OCI-LY7 (cell line): Measurements from ENCODE around the gene ZPBP2. TPM values are rescaled to one million over a fixed set of nuclear protein-coding genes. Genes with fewer than 3 reads are reported as not detected.
"Not testable (repeated sequence)": the region's sequence is repeated elsewhere in the genome, so short reads cannot be mapped to it uniquely, and the experiment has no call there.

Experiments
- BruUV-seq: library from RNA; stranded (reverse); fragments of 400-500 nt; replicated peaks from 2 replicates; lab custom pipeline; 2021; lab: Mats Ljungman, UMichigan
- CTCF ChIA-PET: fragments of 300-600 bp; sonication (Branson Sonifier 250); formaldehyde crosslinking; loops from one replicate; lab custom pipeline; 2022; ENCODE audit warnings: antibody characterized with exemption; ENCODE audit not compliant: unreplicated experiment; lab: Charles Lee
- POLR2A ChIA-PET: fragments of 300-600 bp; sonication (Branson Sonifier 250); formaldehyde crosslinking; loops from one replicate; lab custom pipeline; 2022; ENCODE audit warnings: antibody characterized with exemption; lab: Charles Lee
- DNase-seq: peaks from one replicate; pipeline ENCODE4 v3.0.0-alpha.2; 2015; ENCODE audit warnings: low spot score
- H2AFZ ChIP-seq: fragments of 200-600 bp; sonication (generic), shearing (Covaris generic); 2 replicates; pipeline ENCODE4 v1.6.1; 2014; ENCODE audit warnings: mild to moderate bottlenecking, antibody characterized with exemption, low read length, moderate library complexity
- H3K27ac ChIP-seq: fragments of 200-600 bp; sonication (generic); 2 replicates; pipeline ENCODE4 v1.5.1; 2014; ENCODE audit warnings: mixed run types, low read depth, mild to moderate bottlenecking, moderate library complexity, low read length, inconsistent platforms; ENCODE audit not compliant: poor library complexity, severe bottlenecking
- H3K36me3 ChIP-seq: fragments of 200-600 bp; sonication (generic); 2 replicates; pipeline ENCODE4 v1.6.1; 2014; ENCODE audit warnings: mild to moderate bottlenecking, antibody characterized with exemption, low read length, moderate library complexity, mixed read lengths; ENCODE audit not compliant: insufficient read depth
- H3K4me1 ChIP-seq: fragments of 200-600 bp; sonication (generic); 2 replicates; pipeline ENCODE4 v1.5.1; 2014; ENCODE audit warnings: mild to moderate bottlenecking, low read length; ENCODE audit not compliant: insufficient read depth, poor library complexity, severe bottlenecking
- H3K4me2 ChIP-seq: fragments of 200-600 bp; sonication (generic); 2 replicates; pipeline ENCODE4 v1.6.1; 2014; ENCODE audit warnings: mild to moderate bottlenecking, low read length
- H3K4me3 ChIP-seq: fragments of 200-600 bp; sonication (generic); 2 replicates; pipeline ENCODE4 v1.5.1; 2014; ENCODE audit warnings: mild to moderate bottlenecking, low read depth, low read length; ENCODE audit not compliant: poor library complexity, severe bottlenecking
- H3K79me2 ChIP-seq: fragments of 200-600 bp; sonication (generic); 2 replicates; pipeline ENCODE4 v1.6.1; 2016; ENCODE audit warnings: low read depth, mild to moderate bottlenecking, low read length, moderate library complexity, mixed read lengths; ENCODE audit not compliant: insufficient read depth
- H3K9me2 ChIP-seq: fragments of 200-600 bp; sonication (generic); 2 replicates; pipeline ENCODE4 v1.6.1; 2016; ENCODE audit warnings: mild to moderate bottlenecking, low read length, mixed read lengths; ENCODE audit not compliant: insufficient read depth
- H3K9me3 ChIP-seq: fragments of 200-600 bp; sonication (generic); 2 replicates; pipeline ENCODE4 v1.6.1; 2014; ENCODE audit warnings: mild to moderate bottlenecking, mixed run types, low read length, mixed read lengths
- H4K20me1 ChIP-seq: fragments of 200-600 bp; sonication (generic); 2 replicates; pipeline ENCODE4 v1.6.1; 2014; ENCODE audit warnings: mild to moderate bottlenecking, antibody characterized with exemption, low read length, moderate library complexity, mixed read lengths; ENCODE audit not compliant: insufficient read depth
- EZH2phosphoT487 ChIP-seq: fragments of 200-600 bp; sonication (generic); IDR thresholded peaks from 2 replicates; pipeline ENCODE4 v1.6.1; 2018; ENCODE audit warnings: low read depth, borderline replicate concordance, mild to moderate bottlenecking, mixed run types, antibody characterized with exemption, low read length, moderate library complexity, mixed read lengths
- intact Hi-C: fragments of 100-400 bp; cut with micrococcal nuclease; formaldehyde crosslinking; loops from one replicate; pipeline ENCODE4 v1.10.0; 2022; ENCODE audit not compliant: unreplicated experiment
- total RNA-seq, 2 experiments: library from RNA; depleted of rRNA in 1 of 2; stranded (reverse); fragments of >200 nt in 1 of 2; shearing (Covaris generic) in 1 of 2; gene quantifications; 2 replicates each; pipeline ENCODE4 v1.2.3, GENCODE V29; 2014 to 2022
- TF ChIP-seq, protein P1 (sequence below): fragments of 200-600 bp; sonication (generic); conservative IDR thresholded peaks from 2 replicates; pipeline ENCODE4 v1.5.1; 2014; ENCODE audit warnings: mild to moderate bottlenecking, antibody characterized with exemption, low read length, moderate library complexity, mixed read lengths

ZPBP2 gene
- total RNA-seq, 2 experiments from 2014 or later, result not detected

DNA sequence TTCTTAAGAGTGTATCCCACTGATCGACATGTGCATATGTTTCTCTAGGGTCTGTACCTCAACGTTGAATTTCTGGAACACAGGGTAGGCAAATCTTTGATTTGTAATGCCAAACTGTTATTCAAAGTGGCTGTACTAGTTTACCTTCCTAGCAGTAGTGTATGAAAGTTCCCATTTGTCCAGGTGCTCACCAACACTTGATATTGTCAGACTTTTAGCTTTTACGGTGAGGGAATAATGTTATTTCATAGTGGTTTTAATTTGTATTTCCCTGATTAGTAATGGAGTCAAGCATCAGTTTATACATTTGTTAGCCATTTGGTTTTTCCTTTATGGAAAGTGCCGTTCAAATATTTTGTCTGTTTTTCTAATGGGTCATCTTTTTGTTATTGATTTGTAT, 30.1 kb downstream of the ZPBP2 start:
- intact Hi-C loops, result no loop called here
- Histone ChIP-seq H3K9me2 (no peaks in the 10 kb centered on the region), H3K4me1 (peaks cover 28% of the 10 kb centered on the region), H4K20me1 (no peaks in the 10 kb centered on the region), H3K4me3 (no peak overlapping the region), H2AFZ (no peak overlapping the region), H3K4me2 (no peak overlapping the region), H3K79me2 (no peaks in the 10 kb centered on the region), H3K27ac (no peak overlapping the region), H3K36me3 (peaks cover 16% of the 10 kb centered on the region), H3K9me3 (0 out of 2 replicates have a peak, but pooled peaks cover 4% of the 10 kb centered on the region)
- DNase-seq, result no peak
- TF ChIP-seq EZH2phosphoT487, result no peak
- TF ChIP-seq, protein P1, sequence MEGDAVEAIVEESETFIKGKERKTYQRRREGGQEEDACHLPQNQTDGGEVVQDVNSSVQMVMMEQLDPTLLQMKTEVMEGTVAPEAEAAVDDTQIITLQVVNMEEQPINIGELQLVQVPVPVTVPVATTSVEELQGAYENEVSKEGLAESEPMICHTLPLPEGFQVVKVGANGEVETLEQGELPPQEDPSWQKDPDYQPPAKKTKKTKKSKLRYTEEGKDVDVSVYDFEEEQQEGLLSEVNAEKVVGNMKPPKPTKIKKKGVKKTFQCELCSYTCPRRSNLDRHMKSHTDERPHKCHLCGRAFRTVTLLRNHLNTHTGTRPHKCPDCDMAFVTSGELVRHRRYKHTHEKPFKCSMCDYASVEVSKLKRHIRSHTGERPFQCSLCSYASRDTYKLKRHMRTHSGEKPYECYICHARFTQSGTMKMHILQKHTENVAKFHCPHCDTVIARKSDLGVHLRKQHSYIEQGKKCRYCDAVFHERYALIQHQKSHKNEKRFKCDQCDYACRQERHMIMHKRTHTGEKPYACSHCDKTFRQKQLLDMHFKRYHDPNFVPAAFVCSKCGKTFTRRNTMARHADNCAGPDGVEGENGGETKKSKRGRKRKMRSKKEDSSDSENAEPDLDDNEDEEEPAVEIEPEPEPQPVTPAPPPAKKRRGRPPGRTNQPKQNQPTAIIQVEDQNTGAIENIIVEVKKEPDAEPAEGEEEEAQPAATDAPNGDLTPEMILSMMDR, result no peak
- ChIA-PET POLR2A (no interaction called here), CTCF (no interaction called here)
- no TSS peak for BruUV-seq

DNA sequence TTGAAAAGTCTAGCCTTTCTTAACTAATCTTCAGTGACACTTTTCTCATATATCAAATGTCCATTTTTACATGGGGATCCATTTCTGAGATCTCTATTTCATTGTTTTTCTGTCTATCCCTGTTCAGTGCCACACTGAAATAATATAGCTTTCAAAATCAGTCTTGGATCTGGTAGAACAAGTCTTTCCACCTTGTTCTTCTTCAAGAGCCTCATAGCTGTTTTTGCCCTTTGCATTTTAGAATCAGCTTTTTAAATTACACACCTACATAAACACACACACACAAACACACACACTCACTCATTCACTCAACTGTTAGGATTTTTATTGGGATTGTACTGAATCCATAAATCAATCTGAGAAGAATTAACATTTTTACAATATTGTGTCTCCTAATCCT, 31.2 kb downstream of the ZPBP2 start:
- Histone ChIP-seq H3K79me2 (no peaks in the 10 kb centered on the region), H3K36me3 (peaks cover 23% of the 10 kb centered on the region), H3K9me3 (0 out of 2 replicates have a peak, but pooled peaks cover 4% of the 10 kb centered on the region), H3K4me3 (no peak overlapping the region), H4K20me1 (no peaks in the 10 kb centered on the region), H2AFZ (no peak overlapping the region), H3K27ac (no peak overlapping the region), H3K9me2 (no peaks in the 10 kb centered on the region), H3K4me2 (no peak overlapping the region), H3K4me1 (peaks cover 19% of the 10 kb centered on the region)
- no peak for TF ChIP-seq EZH2phosphoT487
- TF ChIP-seq, protein P1, result no peak
- ChIA-PET CTCF (no interaction called here), POLR2A (interaction anchor here (0.9 kb wide), 1 partner anchor 17 kb away, joined by 3 read pairs; no protein-coding TSS in a partner anchor)
- no TSS peak for BruUV-seq
- intact Hi-C loops, result no loop called here
- DNase-seq, result no peak

DNA sequence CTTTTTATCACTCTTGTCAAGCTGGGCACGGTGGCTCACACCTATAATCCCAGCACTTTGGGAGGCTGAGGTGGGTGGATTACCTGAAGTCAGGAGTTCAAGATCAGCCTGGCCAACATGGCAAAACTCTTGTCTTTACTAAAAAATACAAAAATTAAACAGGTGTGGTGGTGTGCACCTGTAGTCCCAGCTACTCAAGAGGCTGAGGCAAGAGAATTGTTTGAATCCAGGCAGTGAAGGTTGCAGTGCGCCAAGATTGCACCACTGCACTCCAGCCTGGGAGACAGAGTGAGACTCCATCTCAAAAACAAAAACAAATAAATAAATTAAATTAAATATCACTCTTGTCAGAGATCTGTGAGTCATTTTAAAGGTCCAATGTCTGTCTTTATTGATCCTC, 34.0 kb downstream of the ZPBP2 start:
- H4K20me1 ChIP-seq, H3K27ac ChIP-seq, BruUV-seq, H3K9me2 ChIP-seq, CTCF ChIA-PET, intact Hi-C loops, H2AFZ ChIP-seq, H3K4me2 ChIP-seq, H3K4me3 ChIP-seq, H3K79me2 ChIP-seq, H3K4me1 ChIP-seq, H3K9me3 ChIP-seq, DNase-seq: not testable (repeated sequence)
- H3K36me3 ChIP-seq, result peaks cover 27% of the 10 kb centered on the region
- POLR2A ChIA-PET, result interaction anchor here (0.6 kb wide), 1 partner anchor 210 kb away, joined by 3 read pairs; no protein-coding TSS in a partner anchor
